GM18502 (cell line): ENCODE measurements around the gene NUDT4B.
"Not testable (repeated sequence)": the region's sequence is repeated elsewhere in the genome, so short reads cannot be mapped to it uniquely, and the experiment has no call there.

Experiments
- ATAC-seq: cut with Tn5 transposase; IDR thresholded peaks from one replicate; pipeline ENCODE4 v1.9.1; 2021; ENCODE audit warnings: mild to moderate bottlenecking; ENCODE audit not compliant: unreplicated experiment, poor library complexity

The NUDT4B gene

DNA sequence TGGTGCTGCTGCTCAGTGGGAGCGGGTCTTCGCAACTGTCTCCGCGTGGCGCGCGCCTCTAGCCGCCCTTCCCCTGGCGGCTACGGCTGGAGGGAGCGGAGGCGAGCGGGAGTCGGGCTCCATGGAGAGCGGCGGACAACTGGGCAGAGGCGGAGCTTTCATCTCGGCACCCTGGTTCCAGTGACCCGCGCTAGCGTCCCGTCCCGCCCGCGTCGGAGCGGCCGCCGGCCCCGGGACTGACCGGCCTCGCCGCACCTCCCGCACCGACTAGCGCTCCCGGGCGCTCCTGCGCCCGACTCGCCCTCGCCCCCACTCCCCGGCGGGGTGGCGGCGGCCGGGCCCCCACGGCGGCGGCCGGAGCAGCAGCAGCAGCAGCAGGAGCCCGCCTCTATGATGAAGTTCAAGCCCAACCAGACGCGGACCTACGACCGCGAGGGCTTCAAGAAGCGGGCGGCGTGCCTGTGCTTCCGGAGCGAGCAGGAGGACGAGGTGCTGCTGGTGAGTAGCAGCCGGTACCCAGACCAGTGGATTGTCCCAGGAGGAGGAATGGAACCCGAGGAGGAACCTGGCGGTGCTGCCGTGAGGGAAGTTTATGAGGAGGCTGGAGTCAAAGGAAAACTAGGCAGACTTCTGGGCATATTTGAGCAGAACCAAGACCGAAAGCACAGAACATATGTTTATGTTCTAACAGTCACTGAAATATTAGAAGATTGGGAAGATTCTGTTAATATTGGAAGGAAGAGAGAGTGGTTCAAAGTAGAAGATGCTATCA is at the start of gene NUDT4B:
Gene NUDT4B, plus strand, starts transcription at position 212 of the 772 bp plus-strand sequence. Its CDS starts 179 bp downstream, at position 391.
- ATAC-seq, result peak; percentile 40

DNA sequence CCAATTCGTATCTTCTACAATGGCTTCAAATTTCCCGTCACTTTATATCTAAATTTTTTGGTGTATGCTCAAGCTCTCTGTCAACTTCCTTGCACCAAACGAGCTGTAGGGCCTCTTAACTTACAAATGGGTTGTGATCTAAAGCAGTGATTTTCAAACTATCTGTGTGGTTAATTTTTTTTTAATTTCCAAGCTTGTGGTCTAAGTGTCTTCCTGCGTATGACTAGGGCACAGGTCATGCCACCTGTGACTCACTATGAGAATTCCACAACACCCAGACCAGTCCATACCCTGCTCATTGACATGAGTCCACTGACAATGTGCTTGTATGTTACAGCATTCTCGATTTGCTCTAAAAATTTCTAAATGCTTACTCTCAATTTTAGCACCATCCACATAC is 49.2 kb upstream of the NUDT4B start:
- not testable (repeated sequence) for ATAC-seq

DNA sequence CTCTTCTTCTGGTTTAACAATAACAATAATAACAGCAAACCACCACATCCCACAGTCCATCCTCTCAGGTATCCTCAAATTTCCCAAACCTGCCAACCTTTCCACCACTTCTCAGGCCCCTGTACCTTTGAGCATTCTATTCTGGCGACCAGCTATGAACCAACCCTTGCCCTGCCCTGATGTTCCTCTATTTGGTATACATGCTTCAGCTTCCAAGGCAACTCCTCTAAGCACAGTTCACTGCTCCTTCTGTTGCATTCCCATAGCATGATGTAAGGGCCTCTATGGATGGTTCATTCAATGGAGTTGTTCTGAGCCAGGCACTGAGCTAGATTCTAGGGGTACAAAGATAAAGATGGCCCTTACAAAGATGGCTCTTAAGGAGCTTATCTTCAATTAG is 46.3 kb upstream of the NUDT4B start:
- not testable (repeated sequence) for ATAC-seq

DNA sequence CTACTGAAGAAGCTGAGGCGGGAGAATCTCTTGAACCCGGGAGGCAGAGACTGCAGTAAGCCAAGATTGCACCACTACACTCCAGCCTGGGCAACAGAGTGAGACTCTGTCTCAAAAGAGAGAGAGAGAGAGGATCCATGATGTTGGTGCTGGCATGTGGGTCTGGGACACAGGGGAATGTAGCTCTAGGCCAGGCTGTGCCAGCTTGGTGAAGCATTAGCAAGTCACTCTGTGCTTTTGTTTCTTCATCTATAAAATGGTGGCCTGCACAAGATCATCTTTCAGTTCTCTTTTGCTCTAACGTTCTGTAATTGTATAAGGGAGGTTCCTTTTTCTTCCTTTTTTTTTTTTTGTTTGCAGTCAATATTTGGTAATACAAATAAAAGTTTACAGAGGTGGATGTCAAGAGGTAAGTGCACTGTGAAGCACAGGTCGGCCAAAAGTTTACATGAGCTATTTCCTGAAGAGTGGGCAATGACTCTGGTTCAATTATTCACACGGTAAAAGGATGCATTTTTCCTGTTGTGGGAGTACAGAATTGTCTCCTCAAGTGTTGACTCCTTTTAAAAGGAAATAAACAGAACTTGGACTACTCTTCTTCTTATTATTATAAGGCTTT is 44.5 kb upstream of the NUDT4B start:
- not testable (repeated sequence) for ATAC-seq

DNA sequence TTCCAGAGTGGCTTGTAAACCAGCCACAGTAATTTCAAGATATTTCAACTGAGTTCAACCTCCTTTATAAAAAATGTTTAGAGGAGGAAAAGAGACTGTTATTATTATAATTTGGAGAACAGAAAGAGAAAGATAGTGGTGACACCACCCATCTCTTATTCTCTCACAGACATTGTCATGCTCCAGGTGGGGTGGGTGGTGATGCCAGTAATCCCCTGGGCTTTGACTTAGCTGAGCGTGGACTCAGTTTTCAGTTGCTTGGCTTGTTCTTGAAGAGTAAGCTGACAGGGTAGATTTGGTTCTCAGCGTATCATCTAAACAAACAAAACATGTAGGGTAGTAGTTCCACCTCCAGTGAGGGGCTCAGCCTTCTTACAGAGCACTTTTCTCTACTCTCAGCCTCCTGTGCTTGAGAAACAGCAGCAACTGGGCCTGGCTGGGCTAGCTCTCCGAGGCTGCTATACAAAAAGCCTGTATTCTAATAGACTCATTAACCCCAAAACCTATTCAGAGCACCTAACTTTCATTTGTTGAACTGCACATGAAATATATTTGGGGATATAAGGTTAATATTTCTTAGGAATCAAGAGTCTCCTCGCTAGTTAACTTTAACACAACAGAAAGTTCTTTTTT is 43.1 kb upstream of the NUDT4B start:
- ATAC-seq, result not testable (repeated sequence)

DNA sequence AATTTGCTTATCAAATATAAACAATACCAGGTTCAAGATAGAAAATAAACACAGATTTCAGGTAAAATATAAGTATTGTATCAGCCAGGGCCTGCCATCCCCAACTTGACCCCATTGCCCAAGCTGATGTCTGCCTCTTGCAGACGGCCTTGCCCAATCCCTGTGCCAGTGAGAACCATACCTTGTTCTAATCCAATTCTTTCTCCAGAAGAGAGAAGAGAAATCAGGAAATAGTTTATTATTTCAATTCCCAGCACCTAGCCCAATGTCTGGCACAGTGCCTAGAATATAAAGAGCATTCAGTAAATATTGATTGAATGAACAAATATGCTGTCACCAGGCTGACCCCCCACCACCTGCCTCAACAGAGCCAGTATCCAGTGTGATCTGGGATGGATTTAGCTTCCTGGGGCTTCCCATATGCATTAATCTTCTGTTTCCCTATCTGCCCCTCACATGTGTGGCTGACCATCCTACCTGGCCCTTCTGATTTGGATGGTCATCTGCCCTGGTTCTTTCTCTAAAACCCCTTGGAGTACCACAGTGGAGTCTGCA is 39.7 kb upstream of the NUDT4B start:
- not testable (repeated sequence) for ATAC-seq

DNA sequence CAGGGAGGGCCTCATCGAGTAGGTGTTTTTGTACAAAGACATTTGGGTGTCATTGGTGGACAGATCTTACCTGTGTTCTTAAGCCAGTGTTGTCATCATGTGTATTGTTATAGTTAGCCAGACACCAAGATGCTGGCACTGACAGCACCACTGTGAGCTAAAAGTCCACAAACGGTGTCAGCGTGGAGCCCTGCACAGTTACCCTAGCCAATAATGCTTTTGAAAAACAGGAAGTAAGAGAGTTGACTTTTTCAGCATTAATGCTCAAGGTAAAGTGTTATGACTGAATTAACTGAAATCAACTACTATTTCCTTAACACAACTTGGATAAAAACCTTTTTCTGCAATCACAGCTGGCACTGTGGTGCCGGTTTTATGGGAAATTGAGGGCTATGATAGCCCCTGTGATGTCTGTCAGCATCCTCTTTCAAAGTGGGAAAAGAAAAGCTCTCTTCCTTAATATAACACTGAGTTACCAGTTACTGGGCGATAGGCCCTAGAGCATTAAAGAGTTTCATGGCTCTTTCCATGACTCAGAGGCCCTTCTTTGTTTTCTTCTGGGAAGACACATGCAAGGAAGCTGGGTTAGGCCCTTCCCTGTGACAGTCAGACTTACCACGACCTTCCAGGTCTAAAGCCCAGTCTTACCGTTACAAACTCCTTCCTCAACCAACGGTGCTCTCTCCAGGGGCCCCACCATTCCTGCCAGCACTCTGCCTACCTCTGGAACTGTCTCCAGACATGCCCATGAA is 37.6 kb upstream of the NUDT4B start:
- not testable (repeated sequence) for ATAC-seq

DNA sequence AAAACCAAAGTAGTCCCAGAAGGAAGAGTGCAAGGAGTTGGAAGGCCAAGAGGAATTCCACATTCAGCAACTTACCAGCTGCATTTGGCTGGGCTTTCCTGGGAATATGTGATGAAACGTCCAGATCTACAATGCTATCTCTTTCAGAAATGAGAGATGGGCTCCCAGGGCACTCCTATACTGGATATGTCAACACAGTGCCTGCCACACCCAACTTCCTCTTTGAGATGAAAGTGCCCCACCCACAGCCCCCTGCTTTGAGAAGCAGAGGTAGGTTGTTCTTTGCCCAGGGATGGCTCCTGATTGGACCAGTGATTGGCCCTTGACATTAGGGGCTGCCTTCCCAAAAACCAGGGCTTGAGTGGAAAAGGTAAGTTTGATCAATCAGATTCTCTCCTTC is 36.2 kb upstream of the NUDT4B start:
- ATAC-seq, result not testable (repeated sequence)

DNA sequence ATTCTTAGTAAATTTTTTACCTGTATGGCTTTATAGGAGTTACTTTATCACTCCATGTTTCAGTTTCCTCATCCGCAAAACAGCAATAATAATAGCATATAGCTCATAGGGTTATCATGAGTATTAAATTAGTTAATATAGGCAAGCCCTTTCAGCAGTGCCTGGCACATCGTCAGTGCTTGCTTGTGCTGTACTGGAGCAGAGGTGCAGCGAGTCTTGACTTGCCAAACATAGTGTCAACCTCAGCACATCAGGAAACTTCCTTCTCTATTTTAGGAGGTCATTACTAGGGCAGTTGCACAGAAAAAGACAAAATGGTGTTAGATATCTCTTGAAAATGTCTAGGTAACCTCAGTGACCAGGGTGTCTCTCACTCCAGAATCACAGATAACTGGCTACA is 33.1 kb upstream of the NUDT4B start:
- not testable (repeated sequence) for ATAC-seq

DNA sequence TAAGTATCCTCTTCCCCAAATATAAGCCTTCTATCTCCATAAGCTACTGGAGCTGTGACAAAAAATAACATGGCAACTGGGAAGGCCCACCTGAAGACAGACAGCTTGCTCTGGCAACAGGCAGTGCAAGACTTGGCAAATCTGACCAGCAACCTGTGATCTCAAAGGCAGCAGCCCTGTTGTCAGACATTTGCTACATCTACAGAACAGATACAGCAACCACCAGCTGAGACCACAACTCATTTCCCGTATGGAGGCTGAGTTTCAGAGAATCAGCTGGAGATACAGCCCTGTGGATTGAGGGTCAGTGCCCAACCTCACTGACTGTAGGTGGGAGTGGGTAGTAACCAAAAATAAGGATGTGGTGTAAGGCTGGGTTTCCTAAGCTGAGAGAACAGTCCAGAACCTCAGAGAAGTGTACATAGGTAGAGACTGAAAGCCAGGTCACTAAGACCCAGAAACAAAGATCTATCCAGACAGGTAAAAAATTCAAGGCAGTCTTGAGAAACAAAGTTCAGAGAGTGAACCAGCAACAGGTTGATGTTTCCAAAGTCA is 31.5 kb upstream of the NUDT4B start:
- ATAC-seq, result not testable (repeated sequence)

DNA sequence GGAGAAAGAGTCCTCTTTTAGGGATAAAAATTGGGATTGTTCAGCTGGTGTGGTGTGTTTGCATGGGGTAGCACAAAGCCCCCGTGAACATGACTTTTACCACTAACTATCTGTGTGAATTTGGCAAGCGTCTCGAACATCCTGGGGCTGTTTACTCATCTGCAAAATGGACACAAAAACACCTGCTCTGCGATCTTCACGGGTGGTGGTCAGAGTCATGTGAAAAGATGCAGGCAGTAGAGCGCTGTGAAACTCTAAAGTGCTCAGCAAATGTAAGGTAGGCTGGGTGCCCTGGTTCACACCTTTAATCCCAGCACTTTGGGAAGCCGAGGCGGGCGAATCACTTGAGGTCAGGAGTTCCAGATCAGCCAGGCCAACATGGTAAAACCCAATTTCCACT is 27.7 kb upstream of the NUDT4B start:
- not testable (repeated sequence) for ATAC-seq

DNA sequence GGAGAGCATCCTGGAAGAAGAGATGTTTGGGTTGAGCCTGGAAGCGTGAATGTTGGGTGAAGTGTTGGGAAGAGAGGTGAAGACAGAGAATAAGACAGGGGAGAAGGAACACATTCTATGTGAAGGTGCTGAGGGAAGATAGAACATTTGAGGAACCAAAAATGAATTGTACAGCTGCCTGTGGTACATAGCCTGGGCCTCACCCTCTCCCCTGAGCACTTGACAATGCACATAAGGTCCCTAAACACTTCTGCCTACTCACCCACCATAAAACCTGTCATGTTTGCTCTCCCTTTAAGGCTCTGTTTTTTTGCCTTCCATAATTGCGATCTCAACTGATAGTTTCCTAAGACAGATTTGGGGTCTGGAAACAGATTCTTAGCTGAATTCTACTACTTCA is 25.8 kb upstream of the NUDT4B start:
- ATAC-seq, result not testable (repeated sequence)

DNA sequence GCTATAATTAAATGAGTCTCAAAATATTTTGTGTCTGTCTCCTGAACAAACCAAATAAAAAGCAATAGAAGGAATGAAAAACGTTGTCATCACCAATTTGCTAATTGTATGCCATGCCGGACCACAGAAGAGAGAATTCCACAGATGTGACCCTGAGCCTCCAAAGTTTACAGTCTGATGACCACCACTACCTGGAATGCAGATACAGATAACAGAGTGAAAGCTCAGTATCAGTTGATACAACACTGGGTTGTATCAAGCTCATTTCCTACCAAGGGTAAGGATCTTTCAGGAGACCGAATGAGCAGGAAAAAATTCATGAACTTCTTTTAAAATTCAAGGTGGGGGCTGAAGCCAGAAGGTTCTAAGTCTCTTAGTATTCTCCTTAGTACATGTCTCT is 25.1 kb upstream of the NUDT4B start:
- not testable (repeated sequence) for ATAC-seq

DNA sequence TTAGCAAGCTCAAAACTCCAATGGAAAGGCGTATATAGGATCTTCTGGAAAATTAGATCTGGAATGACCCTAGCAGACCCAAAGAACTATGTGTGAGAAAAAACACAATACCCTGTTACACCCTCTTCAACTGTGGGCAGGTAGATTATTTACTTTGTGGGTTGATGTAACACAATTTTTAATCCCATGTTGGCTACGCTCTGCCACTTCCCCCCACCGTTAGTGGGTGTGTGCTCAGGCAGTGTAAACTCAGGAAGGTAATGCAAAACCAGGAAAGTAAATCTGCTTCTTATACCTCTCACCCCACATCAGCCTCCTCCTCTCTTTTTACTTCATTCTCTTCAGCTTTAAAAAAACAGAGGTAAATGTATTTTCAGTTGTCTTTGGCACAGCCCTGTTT is 23.7 kb upstream of the NUDT4B start:
- not testable (repeated sequence) for ATAC-seq

DNA sequence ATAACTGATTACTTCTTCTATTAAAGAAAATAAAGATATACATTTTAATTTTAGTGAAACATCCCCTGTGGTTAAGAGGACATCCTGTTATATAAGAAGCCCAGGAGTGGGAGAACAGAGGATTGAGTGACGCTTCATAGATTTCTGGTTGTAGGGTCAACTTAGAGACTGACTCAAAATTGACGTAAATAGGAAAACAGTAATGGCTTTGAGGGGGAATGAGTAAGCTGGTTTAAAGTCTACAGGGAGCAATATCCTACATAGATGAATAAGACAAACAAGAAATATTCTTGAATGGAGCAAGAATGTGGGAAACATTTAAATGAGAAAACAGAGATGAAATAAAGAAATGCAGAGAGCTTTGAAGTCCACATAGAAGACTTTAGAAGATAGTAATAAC is 20.7 kb upstream of the NUDT4B start:
- not testable (repeated sequence) for ATAC-seq

DNA sequence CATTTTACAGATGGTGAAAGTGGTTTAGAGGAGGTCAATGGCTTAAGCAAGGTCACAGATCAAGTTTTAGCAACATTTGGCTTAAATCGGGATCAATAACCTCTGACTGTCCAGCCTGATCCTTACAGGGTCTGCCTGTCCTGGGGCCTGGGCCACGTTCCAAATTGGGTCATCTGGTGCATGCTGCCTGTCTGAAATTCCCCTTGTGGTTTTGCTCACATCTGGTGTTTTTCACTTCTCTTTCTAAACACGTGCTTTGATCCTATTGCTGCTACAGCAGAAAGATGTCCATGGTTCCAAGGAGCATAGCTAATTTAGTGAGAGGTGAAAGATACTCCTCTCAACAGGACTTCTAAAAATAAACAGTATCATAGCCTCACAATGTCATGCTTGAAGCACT is 19.4 kb upstream of the NUDT4B start:
- ATAC-seq, result peak; percentile 74

DNA sequence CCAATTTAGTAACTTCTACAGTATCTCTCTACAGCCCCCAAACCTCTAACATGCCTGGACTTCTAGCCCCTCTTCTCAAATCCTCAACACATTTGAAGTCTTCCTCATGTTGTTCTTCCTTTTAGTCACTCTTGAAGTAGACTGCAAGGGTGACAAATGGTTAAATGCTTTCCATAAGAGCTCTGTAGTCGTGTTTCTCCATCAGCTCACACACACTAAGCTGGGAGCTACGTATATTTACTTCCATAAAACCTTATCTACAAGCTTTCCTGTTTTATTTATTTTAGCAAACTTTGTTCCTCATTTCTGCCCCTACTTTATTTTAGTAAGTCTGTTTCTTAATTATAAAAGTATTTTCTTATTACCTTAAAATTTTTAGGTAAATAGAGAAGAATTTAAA is 19.0 kb upstream of the NUDT4B start:
- ATAC-seq, result not testable (repeated sequence)

DNA sequence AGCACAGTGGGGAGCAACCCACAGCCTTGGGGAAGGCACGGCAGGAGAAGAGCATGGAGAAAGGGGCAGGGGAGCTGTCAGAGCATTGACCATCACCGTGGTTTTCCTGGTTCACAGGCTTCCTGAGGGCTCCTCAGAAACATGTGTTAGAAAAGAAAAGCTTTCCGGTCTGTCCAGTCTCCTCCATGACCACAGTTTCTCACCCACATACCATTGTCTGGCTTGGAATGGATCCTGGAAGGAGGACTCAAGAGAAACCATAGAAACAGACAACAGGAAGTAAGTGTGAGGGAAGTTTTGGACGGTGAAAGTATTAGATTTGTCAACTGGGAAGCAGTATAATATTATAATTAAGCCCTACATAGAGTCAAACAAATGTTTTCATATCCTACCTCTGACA is 16.3 kb upstream of the NUDT4B start:
- ATAC-seq, result not testable (repeated sequence)

DNA sequence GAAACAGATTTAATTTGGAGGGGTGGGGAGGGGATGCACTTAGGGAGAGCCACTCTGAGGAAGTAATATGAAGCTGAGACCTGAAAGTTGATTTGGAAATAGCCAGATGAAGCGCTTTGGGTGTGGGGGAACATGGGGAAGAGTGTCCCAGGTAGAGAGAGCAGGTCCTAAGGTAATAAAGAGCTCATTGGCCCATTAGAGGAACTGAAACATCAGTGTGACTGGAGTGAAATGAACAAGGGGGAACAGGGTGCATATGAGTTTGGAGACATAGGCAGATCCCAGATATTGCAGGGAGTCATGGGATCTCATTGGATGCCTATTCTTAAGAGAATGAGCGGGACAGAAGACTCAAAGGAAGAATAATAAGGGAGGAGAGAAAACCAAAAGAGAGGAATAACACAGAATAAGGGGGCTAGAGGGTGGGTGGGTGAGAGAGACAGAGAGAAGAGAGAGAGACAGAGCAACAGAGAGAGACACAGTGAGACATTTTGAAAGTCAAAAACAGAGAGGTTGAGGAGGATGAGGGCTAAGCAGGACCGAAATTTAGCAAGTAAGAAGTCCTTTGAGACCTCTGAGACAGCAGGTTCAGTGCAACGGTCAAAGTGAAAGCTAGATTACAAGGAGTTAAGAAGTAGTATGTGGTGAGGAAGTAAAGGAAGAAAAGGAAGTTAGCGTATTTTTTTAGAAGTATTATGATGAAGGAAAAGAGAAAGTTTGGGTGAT is 14.8 kb upstream of the NUDT4B start:
- peak; percentile 68 for ATAC-seq
